CD4-positive, alpha-beta T cell treated with Interleukin-4 for 4 hours (primary cell): ENCODE results near the gene RAMACL.
"Not testable (repeated sequence)": the region's sequence is repeated elsewhere in the genome, so short reads cannot be mapped to it uniquely, and the experiment has no call there.

Experiments
- DNase-seq: peaks from one replicate; pipeline ENCODE4 v3.0.0-alpha.2; 2020

Gene RAMACL

GRCh38 chr6:166586424-166587156 lies at the start of gene RAMACL:
Gene RAMACL (minus strand): TSS chr6:166586678. CDS start chr6:166586477, 201 bp downstream.
- DNase-seq = peak; percentile 51

GRCh38 chr6:166635013-166635970 lies 48.8 kb upstream of the RAMACL start:
- DNase-seq = no peak

GRCh38 chr6:166634581-166634980 lies 48.1 kb upstream of the RAMACL start:
- not testable (repeated sequence) for DNase-seq

- no peak for DNase-seq
These were observed 47.5 kb upstream of the RAMACL start for GRCh38 chr6:166633732-166634535.

- no peak for DNase-seq
These were observed 46.3 kb upstream of the RAMACL start for GRCh38 chr6:166632731-166633130.

- DNase-seq = no peak
These were observed 44.0 kb upstream of the RAMACL start for GRCh38 chr6:166630462-166630861.

GRCh38 chr6:166629628-166630027 lies 43.1 kb upstream of the RAMACL start:
- DNase-seq = no peak

GRCh38 chr6:166627875-166628801 lies 41.7 kb upstream of the RAMACL start:
- DNase-seq = peak; percentile 45

GRCh38 chr6:166627033-166627874 lies 40.8 kb upstream of the RAMACL start, which contains the start of gene RPS6KA2:
Gene RPS6KA2 (minus strand): TSS chr6:166627251. CDS start chr6:166627019, 232 bp downstream.
- peak; percentile 100 for DNase-seq

- DNase-seq = no peak
These were observed 39.9 kb upstream of the RAMACL start for GRCh38 chr6:166626177-166627032.

GRCh38 chr6:166625356-166625755 lies 38.9 kb upstream of the RAMACL start:
- no peak for DNase-seq

- no peak for DNase-seq
These were observed 37.8 kb upstream of the RAMACL start for GRCh38 chr6:166624275-166624674.

- no peak for DNase-seq
These were observed 36.8 kb upstream of the RAMACL start for GRCh38 chr6:166623318-166623717.

- no peak for DNase-seq
These were observed 34.6 kb upstream of the RAMACL start for GRCh38 chr6:166621114-166621540.

- no peak for DNase-seq
These were observed 34.1 kb upstream of the RAMACL start for GRCh38 chr6:166620478-166621113.

GRCh38 chr6:166619912-166620311 lies 33.4 kb upstream of the RAMACL start:
- no peak for DNase-seq

- no peak for DNase-seq
These were observed 32.6 kb upstream of the RAMACL start for GRCh38 chr6:166618866-166619761.

- no peak for DNase-seq
These were observed 31.8 kb upstream of the RAMACL start for GRCh38 chr6:166618251-166618650.
